HepG2 (cell line): ENCODE data around the gene DLG2. TPM values are rescaled to one million over a fixed set of nuclear protein-coding genes. Genes with fewer than 3 reads are reported as not detected.

ENCODE experiments used
- DR1 ChIP-seq: sonication (generic); formaldehyde crosslinking; IDR thresholded peaks from 2 replicates; pipeline ENCODE4 v1.8.0; 2021; ENCODE audit warnings: mild to moderate bottlenecking, missing genetic modification reagents, inconsistent platforms
- KLF6 ChIP-seq: IDR thresholded peaks from 2 replicates; pipeline ENCODE4 v1.8.0; 2016; ENCODE audit warnings: missing biosample characterization, missing genetic modification reagents
- MAZ ChIP-seq, 2 experiments: sonication (generic) in 1 of 2; formaldehyde crosslinking in 1 of 2; IDR thresholded peaks; 2 replicates each; pipeline versions ENCODE4 v1.5.0 to v1.6.1; 2012 to 2020; ENCODE audit warnings: low read depth in 2 of 2, mild to moderate bottlenecking in 2 of 2, borderline replicate concordance in 1 of 2, improper control_type of control experiment in 1 of 2, low read length in 1 of 2, missing genetic modification reagents in 1 of 2, moderate library complexity in 1 of 2
- NFIB ChIP-seq: sonication (generic); formaldehyde crosslinking; IDR thresholded peaks from 2 replicates; pipeline ENCODE4 v1.9.0; 2021; ENCODE audit warnings: missing genetic modification reagents, mild to moderate bottlenecking, borderline replicate concordance
- NPAS2 ChIP-seq: sonication (generic); formaldehyde crosslinking; IDR thresholded peaks from 2 replicates; pipeline ENCODE4 v1.8.0; 2022; ENCODE audit warnings: mild to moderate bottlenecking, missing genetic modification reagents, borderline replicate concordance
- RBM39 ChIP-seq: fragments of 200-400 bp; formaldehyde crosslinking; IDR thresholded peaks from one replicate; pipeline ENCODE4 v1.6.1; 2018; ENCODE audit warnings: antibody characterized with exemption, mild to moderate bottlenecking, low read depth, low read length; ENCODE audit not compliant: poor library complexity, severe bottlenecking
- RCOR2 ChIP-seq: IDR thresholded peaks from 2 replicates; pipeline ENCODE4 v1.6.1; 2016; ENCODE audit warnings: missing biosample characterization, missing genetic modification reagents
- RORA ChIP-seq: sonication (generic); formaldehyde crosslinking; IDR thresholded peaks from 2 replicates; pipeline ENCODE4 v1.5.0; 2020; ENCODE audit warnings: mild to moderate bottlenecking, missing genetic modification reagents, moderate library complexity
- SP140L ChIP-seq: sonication (generic); formaldehyde crosslinking; IDR thresholded peaks from 2 replicates; pipeline ENCODE4 v1.4.0; 2020; ENCODE audit warnings: missing genetic modification reagents, borderline replicate concordance
- XBP1 ChIP-seq: sonication (generic); formaldehyde crosslinking; IDR thresholded peaks from 2 replicates; pipeline ENCODE4 v1.5.0; 2020; ENCODE audit warnings: missing genetic modification reagents
- ZFP90 ChIP-seq: sonication (generic); formaldehyde crosslinking; IDR thresholded peaks from 2 replicates; pipeline ENCODE4 v1.8.0; 2022; ENCODE audit warnings: missing genetic modification reagents, mild to moderate bottlenecking, inconsistent platforms, borderline replicate concordance
- ZNF317 ChIP-seq: sonication (generic); formaldehyde crosslinking; IDR thresholded peaks from 2 replicates; pipeline ENCODE4 v1.5.0; 2020; ENCODE audit warnings: mild to moderate bottlenecking, missing genetic modification reagents
- ZNF367 ChIP-seq: sonication (generic); formaldehyde crosslinking; IDR thresholded peaks from 2 replicates; pipeline ENCODE4 v1.4.0; 2020; ENCODE audit warnings: missing genetic modification reagents, borderline replicate concordance
- ZNF629 ChIP-seq: sonication (generic); formaldehyde crosslinking; conservative IDR thresholded peaks from 2 replicates; pipeline ENCODE4 v1.5.0; 2020; ENCODE audit warnings: missing genetic modification reagents
- ZNF672 ChIP-seq: sonication (generic); formaldehyde crosslinking; IDR thresholded peaks from 2 replicates; pipeline ENCODE4 v1.8.1; 2022; ENCODE audit warnings: missing genetic modification reagents
- ZNF883 ChIP-seq: sonication (generic); formaldehyde crosslinking; IDR thresholded peaks from 2 replicates; pipeline ENCODE4 v1.5.1; 2020; ENCODE audit warnings: mild to moderate bottlenecking, missing genetic modification reagents; ENCODE audit errors: not compliant biosample characterization
- ZSCAN9 ChIP-seq: IDR thresholded peaks from 2 replicates; pipeline ENCODE4 v1.6.1; 2016; ENCODE audit warnings: borderline replicate concordance
- polyA plus RNA-seq, 8 experiments: library from polyadenylated mRNA; depleted of rRNA in 3 of 8; stranded (reverse) in 7 of 8; unstranded in 1 of 8; fragments of >200 nt; fragmentation: Illumina TruSeq in 4 of 8; extraction: Trizol in 4 of 8; gene quantifications; 2 replicates each; pipeline versions ENCODE4 v1.2.1 to v1.2.3, GENCODE V29; 2011 to 2016; ENCODE audit warnings: low read depth in 4 of 8, missing spikeins in 1 of 8, mixed read lengths in 1 of 8; ENCODE audit not compliant: insufficient read depth in 1 of 8
- total RNA-seq, 5 experiments: library from RNA; depleted of rRNA; stranded (reverse); fragments of >200 nt; fragmentation: Illumina TruSeq; extraction: Trizol; gene quantifications; 2 replicates each; pipeline ENCODE4 v1.2.3, GENCODE V29; 2016; ENCODE audit warnings: low read depth in 1 of 5
- TF ChIP-seq, protein P1 (sequence below): sonication (generic); formaldehyde crosslinking; IDR thresholded peaks from 2 replicates; pipeline ENCODE4 v1.9.0; 2021; ENCODE audit warnings: mild to moderate bottlenecking, missing genetic modification reagents
- TF ChIP-seq, protein P2 (sequence below): IDR thresholded peaks from 2 replicates; pipeline ENCODE4 v1.6.1; 2012; ENCODE audit warnings: inconsistent platforms
- TF ChIP-seq, protein P3 (sequence below): sonication (generic); formaldehyde crosslinking; IDR thresholded peaks from 2 replicates; pipeline ENCODE4 v1.8.0; 2022; ENCODE audit warnings: mild to moderate bottlenecking, missing genetic modification reagents, moderate library complexity
- TF ChIP-seq, protein P4 (sequence below): sonication (generic); formaldehyde crosslinking; IDR thresholded peaks from 2 replicates; pipeline ENCODE4 v1.4.0; 2020; ENCODE audit warnings: missing genetic modification reagents, low read depth, mild to moderate bottlenecking, borderline replicate concordance

DLG2 gene
- total and polyA plus RNA-seq, 2 of the 13 experiments (the other 11 are each of a cell fraction or from before 2014, with no cell fraction given), result 0.46 to 1.0 TPM

DNA sequence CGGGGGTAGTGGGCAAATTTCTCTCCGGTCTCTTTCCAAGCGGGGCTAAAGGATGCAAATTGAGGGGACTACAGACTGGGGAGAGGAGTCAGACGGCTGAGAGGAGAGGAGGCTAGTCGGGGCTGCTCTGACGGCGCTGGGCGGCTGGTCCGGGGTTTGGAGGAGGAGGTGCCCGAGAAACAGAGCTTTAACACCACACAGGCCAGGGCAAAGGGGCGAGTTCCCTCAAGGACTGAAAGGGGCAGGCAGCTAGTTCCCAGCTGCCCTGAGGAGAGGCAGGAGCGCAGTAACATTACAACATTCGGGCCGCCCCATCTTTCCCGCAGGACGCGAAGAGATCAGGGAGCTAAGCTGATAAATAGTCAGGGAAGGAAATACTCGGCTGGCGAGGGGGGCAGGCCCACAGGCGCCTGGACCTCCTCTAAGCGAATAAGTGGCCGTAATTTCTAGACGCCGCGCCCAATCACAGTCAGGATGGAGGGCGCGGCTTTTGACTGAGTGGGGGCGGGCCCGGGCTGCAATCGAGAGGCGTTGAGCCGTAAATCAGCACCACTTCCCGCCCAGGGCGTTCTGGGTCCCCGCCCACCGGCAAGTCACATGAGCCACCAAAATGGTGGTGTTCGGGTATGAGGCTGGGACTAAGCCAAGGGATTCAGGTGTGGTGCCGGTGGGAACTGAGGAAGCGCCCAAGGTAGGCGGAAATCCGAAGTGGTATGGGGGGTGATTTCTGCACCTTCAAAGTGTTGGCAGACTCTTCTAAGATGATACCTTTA, 1.0 kb upstream of the DLG2 start, which contains the start of gene TMEM126B (continued):
- TF ChIP-seq, protein P1, sequence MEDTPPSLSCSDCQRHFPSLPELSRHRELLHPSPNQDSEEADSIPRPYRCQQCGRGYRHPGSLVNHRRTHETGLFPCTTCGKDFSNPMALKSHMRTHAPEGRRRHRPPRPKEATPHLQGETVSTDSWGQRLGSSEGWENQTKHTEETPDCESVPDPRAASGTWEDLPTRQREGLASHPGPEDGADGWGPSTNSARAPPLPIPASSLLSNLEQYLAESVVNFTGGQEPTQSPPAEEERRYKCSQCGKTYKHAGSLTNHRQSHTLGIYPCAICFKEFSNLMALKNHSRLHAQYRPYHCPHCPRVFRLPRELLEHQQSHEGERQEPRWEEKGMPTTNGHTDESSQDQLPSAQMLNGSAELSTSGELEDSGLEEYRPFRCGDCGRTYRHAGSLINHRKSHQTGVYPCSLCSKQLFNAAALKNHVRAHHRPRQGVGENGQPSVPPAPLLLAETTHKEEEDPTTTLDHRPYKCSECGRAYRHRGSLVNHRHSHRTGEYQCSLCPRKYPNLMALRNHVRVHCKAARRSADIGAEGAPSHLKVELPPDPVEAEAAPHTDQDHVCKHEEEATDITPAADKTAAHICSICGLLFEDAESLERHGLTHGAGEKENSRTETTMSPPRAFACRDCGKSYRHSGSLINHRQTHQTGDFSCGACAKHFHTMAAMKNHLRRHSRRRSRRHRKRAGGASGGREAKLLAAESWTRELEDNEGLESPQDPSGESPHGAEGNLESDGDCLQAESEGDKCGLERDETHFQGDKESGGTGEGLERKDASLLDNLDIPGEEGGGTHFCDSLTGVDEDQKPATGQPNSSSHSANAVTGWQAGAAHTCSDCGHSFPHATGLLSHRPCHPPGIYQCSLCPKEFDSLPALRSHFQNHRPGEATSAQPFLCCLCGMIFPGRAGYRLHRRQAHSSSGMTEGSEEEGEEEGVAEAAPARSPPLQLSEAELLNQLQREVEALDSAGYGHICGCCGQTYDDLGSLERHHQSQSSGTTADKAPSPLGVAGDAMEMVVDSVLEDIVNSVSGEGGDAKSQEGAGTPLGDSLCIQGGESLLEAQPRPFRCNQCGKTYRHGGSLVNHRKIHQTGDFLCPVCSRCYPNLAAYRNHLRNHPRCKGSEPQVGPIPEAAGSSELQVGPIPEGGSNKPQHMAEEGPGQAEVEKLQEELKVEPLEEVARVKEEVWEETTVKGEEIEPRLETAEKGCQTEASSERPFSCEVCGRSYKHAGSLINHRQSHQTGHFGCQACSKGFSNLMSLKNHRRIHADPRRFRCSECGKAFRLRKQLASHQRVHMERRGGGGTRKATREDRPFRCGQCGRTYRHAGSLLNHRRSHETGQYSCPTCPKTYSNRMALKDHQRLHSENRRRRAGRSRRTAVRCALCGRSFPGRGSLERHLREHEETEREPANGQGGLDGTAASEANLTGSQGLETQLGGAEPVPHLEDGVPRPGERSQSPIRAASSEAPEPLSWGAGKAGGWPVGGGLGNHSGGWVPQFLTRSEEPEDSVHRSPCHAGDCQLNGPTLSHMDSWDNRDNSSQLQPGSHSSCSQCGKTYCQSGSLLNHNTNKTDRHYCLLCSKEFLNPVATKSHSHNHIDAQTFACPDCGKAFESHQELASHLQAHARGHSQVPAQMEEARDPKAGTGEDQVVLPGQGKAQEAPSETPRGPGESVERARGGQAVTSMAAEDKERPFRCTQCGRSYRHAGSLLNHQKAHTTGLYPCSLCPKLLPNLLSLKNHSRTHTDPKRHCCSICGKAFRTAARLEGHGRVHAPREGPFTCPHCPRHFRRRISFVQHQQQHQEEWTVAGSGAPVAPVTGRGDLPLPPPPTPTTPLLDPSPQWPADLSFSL, result no peak
- TF ChIP-seq XBP1, result 0 out of 2 replicates have a peak, but pooled peaks have one; percentile 39
- TF ChIP-seq ZFP90 (CRISPR knock-in tag), result no peak
- TF ChIP-seq KLF6 (CRISPR knock-in tag), result no peak
- TF ChIP-seq, protein P2, sequence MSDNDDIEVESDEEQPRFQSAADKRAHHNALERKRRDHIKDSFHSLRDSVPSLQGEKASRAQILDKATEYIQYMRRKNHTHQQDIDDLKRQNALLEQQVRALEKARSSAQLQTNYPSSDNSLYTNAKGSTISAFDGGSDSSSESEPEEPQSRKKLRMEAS, result peak; percentile 85
- TF ChIP-seq, protein P3, sequence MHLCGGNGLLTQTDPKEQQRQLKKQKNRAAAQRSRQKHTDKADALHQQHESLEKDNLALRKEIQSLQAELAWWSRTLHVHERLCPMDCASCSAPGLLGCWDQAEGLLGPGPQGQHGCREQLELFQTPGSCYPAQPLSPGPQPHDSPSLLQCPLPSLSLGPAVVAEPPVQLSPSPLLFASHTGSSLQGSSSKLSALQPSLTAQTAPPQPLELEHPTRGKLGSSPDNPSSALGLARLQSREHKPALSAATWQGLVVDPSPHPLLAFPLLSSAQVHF, result no peak
- TF ChIP-seq SP140L, result no peak
- TF ChIP-seq ZNF317 (CRISPR knock-in tag), result no peak
- TF ChIP-seq RBM39, result no peak
- 0 out of 2 replicates have a peak, but pooled peaks have one; percentile 20 for TF ChIP-seq ZNF367 (CRISPR knock-in tag)
- TF ChIP-seq NFIB (CRISPR knock-in tag), result no peak
- no peak for TF ChIP-seq ZNF672 (CRISPR knock-in tag)
- TF ChIP-seq ZNF629 (CRISPR knock-in tag), result no peak
- peak; percentile 93; the same call in 1 of the 2 replicates for TF ChIP-seq MAZ (IDR thresholded peaks at IDR 0.05; ENCODE audit: borderline replicate concordance, low read depth, low read length)
- TF ChIP-seq MAZ (CRISPR knock-in tag; IDR thresholded peaks at IDR 0.05; ENCODE audit: low read depth), result peak; percentile 85
- peak; percentile 72 for TF ChIP-seq DR1 (CRISPR knock-in tag)
- TF ChIP-seq ZNF883 (CRISPR knock-in tag), result no peak
- TF ChIP-seq, protein P4, sequence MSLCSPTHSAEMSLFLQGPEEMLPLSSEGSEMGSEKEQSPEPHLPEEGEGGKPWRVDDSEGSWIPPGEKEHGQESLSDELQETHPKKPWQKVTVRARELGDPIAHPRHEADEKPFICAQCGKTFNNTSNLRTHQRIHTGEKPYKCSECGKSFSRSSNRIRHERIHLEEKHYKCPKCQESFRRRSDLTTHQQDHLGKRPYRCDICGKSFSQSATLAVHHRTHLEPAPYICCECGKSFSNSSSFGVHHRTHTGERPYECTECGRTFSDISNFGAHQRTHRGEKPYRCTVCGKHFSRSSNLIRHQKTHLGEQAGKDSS (CRISPR knock-in tag), result peak; percentile 44; the same call in 1 of the 2 replicates
- TF ChIP-seq ZSCAN9 (CRISPR knock-in tag), result no peak
- no peak for TF ChIP-seq NPAS2 (CRISPR knock-in tag)
- no peak for TF ChIP-seq RCOR2 (CRISPR knock-in tag)
- no peak for TF ChIP-seq RORA (CRISPR knock-in tag)
